IMR-90 (cell line): ENCODE data around the gene BMAL2. TPM values are rescaled to one million over a fixed set of nuclear protein-coding genes. Genes with fewer than 3 reads are reported as not detected.

Experiments
- ATAC-seq: fragments of 200-7000 bp; cut with Tn5 transposase; 2 replicates; pipeline ENCODE4 v1.9.1; 2020; ENCODE audit warnings: low read depth, mild to moderate bottlenecking, moderate library complexity
- BruUV-seq: library from RNA; stranded (reverse); fragments of 400-500 nt; replicated peaks from 2 replicates; lab custom pipeline; 2021; lab: Mats Ljungman, UMichigan
- CTCF ChIA-PET: fragments of 300-600 bp; formaldehyde crosslinking; extraction: SDS; loops from one replicate; lab custom pipeline; 2021; ENCODE audit warnings: antibody characterized with exemption; lab: Yijun Ruan, JAX
- POLR2A ChIA-PET: fragments of 300-600 bp; sonication (Branson Sonifier 250); formaldehyde crosslinking; loops from one replicate; lab custom pipeline; 2022; ENCODE audit warnings: antibody characterized with exemption; ENCODE audit not compliant: unreplicated experiment; lab: Charles Lee
- DNase-seq: peaks from one replicate; pipeline ENCODE4 v3.0.0; 2013
- H2AFZ ChIP-seq: replicated peaks from 2 replicates; pipeline ENCODE3; 2013; ENCODE audit warnings: low read length, mild to moderate bottlenecking; ENCODE audit not compliant: poor library complexity
- H2AK5ac ChIP-seq: 2 replicates; pipeline ENCODE4 v1.6.1; 2013; ENCODE audit warnings: low read depth, low read length, inconsistent platforms
- H2AK9ac ChIP-seq: replicated peaks from 2 replicates; pipeline ENCODE3; 2013; ENCODE audit warnings: mild to moderate bottlenecking, low read depth, low read length, moderate library complexity; ENCODE audit not compliant: poor library complexity
- H2BK120ac ChIP-seq: 2 replicates; pipeline ENCODE4 v1.6.1; 2013; ENCODE audit warnings: low read depth, low read length, inconsistent platforms
- H2BK15ac ChIP-seq: 3 replicates; pipeline ENCODE4 v1.6.1; 2013; ENCODE audit warnings: low read depth, low read length, inconsistent platforms
- H2BK20ac ChIP-seq: 2 replicates; pipeline ENCODE4 v1.6.1; 2013; ENCODE audit warnings: low read depth, mild to moderate bottlenecking, inconsistent platforms, low read length, moderate library complexity
- H2BK5ac ChIP-seq: 2 replicates; pipeline ENCODE4 v1.6.1; 2013; ENCODE audit warnings: mild to moderate bottlenecking, low read depth, low read length, inconsistent platforms; ENCODE audit not compliant: poor library complexity, severe bottlenecking
- H3K14ac ChIP-seq: replicated peaks from 2 replicates; pipeline ENCODE4 v1.6.1; 2013; ENCODE audit warnings: low read depth, low read length, inconsistent platforms
- H3K18ac ChIP-seq: 2 replicates; pipeline ENCODE4 v1.6.1; 2013; ENCODE audit warnings: low read depth, low read length, control low read depth
- H3K23ac ChIP-seq: 2 replicates; pipeline ENCODE4 v1.6.1; 2013; ENCODE audit warnings: low read depth, low read length, inconsistent platforms
- H3K27ac ChIP-seq: 2 replicates; pipeline ENCODE4 v1.5.1; 2013; ENCODE audit warnings: mild to moderate bottlenecking, control low read depth, low read length; ENCODE audit not compliant: insufficient read depth
- H3K27me3 ChIP-seq: 2 replicates; pipeline ENCODE4 v1.6.1; 2013; ENCODE audit warnings: low read length; ENCODE audit not compliant: control insufficient read depth, insufficient read depth
- H3K36me3 ChIP-seq: 2 replicates; pipeline ENCODE4 v1.6.1; 2013; ENCODE audit warnings: low read length, mixed read lengths; ENCODE audit not compliant: control insufficient read depth, insufficient read depth
- H3K4ac ChIP-seq: 2 replicates; pipeline ENCODE4 v1.6.1; 2013; ENCODE audit warnings: low read depth, low read length, inconsistent platforms
- H3K4me1 ChIP-seq: 2 replicates; pipeline ENCODE4 v1.6.1; 2013; ENCODE audit warnings: low read length, mixed read lengths; ENCODE audit not compliant: control insufficient read depth, insufficient read depth
- H3K4me2 ChIP-seq: 2 replicates; pipeline ENCODE4 v1.6.1; 2013; ENCODE audit warnings: low read depth, mild to moderate bottlenecking, control low read depth, low read length, moderate library complexity
- H3K4me3 ChIP-seq: 2 replicates; pipeline ENCODE4 v1.5.1; 2013; ENCODE audit warnings: low read depth, mild to moderate bottlenecking, control low read depth, low read length, moderate library complexity; ENCODE audit not compliant: insufficient read depth
- H3K56ac ChIP-seq: 2 replicates; pipeline ENCODE4 v1.6.1; 2013; ENCODE audit warnings: low read length, inconsistent platforms; ENCODE audit not compliant: insufficient read depth; ENCODE audit errors: extremely low read depth
- H3K79me1 ChIP-seq, 2 experiments: 2 replicates each; pipeline ENCODE4 v1.6.1; 2013; ENCODE audit warnings: low read length in 2 of 2, inconsistent platforms in 1 of 2, low read depth in 1 of 2
- H3K9ac ChIP-seq: 2 replicates; pipeline ENCODE4 v1.6.1; 2013; ENCODE audit warnings: low read depth, low read length, control low read depth
- H3K9me1 ChIP-seq: 2 replicates; pipeline ENCODE4 v1.6.1; 2013; ENCODE audit warnings: low read length, inconsistent platforms; ENCODE audit not compliant: insufficient read depth
- H3K9me3 ChIP-seq: 2 replicates; pipeline ENCODE4 v1.6.1; 2013; ENCODE audit warnings: low read length; ENCODE audit not compliant: control insufficient read depth, insufficient read depth
- H4K20me1 ChIP-seq: 2 replicates; pipeline ENCODE4 v1.6.1; 2013; ENCODE audit warnings: low read length, inconsistent platforms; ENCODE audit not compliant: insufficient read depth
- H4K5ac ChIP-seq: 2 replicates; pipeline ENCODE4 v1.6.1; 2013; ENCODE audit warnings: mild to moderate bottlenecking, low read depth, low read length, control low read depth
- H4K8ac ChIP-seq, 2 experiments: 2 replicates each; pipeline ENCODE4 v1.6.1; 2013; ENCODE audit warnings: low read depth in 2 of 2, low read length in 2 of 2, control low read depth in 1 of 2, inconsistent platforms in 1 of 2
- H4K91ac ChIP-seq: 2 replicates; pipeline ENCODE4 v1.6.1; 2013; ENCODE audit warnings: low read depth, low read length, inconsistent platforms; ENCODE audit not compliant: insufficient read depth
- BHLHE40 ChIP-seq: fragments of 150-350 bp; IDR thresholded peaks from 2 replicates; pipeline ENCODE4 v1.6.1; 2016; ENCODE audit warnings: mild to moderate bottlenecking, low read depth, low read length
- WGBS, 2 experiments: methylation state at CpG; one replicate each; pipeline versions ENCODE4 v1.1.5 to v1.1.7; 2013; ENCODE audit warnings: missing lambda C conversion rate in 2 of 2; ENCODE audit not compliant: insufficient read length in 1 of 2; ENCODE audit errors: extremely low coverage in 2 of 2; 5-methylcytosine and 5-hydroxymethylcytosine counted together
- dilution Hi-C: fragments of 300-500 bp; cut with HindIII; formaldehyde crosslinking; loops from one replicate; pipeline ENCODE4 v1.14.3; 2018; ENCODE audit warnings: low sequenced_read_pairs; ENCODE audit not compliant: unreplicated experiment
- in situ Hi-C: fragments of 300-500 bp; cut with MboI; formaldehyde crosslinking; loops from 3 replicates; pipeline ENCODE4 v1.14.3; 2019; ENCODE audit warnings: low sequenced_read_pairs, inconsistent platforms, mixed read lengths
- intact Hi-C: fragments of 100-400 bp; cut with micrococcal nuclease; formaldehyde crosslinking; loops from 2 replicates; pipeline ENCODE4 v1.10.0; 2022
- polyA plus RNA-seq, 3 experiments: library from polyadenylated mRNA; depleted of rRNA; stranded (reverse); fragments of >200 nt; gene quantifications; 2 replicates each; pipeline ENCODE4 v1.2.3, GENCODE V29; 2012; ENCODE audit warnings: low replicate concordance in 1 of 3
- total RNA-seq: library from RNA; depleted of rRNA; stranded (reverse); fragments of >200 nt; gene quantifications from 2 replicates; pipeline ENCODE4 v1.2.3, GENCODE V29; 2012
- TF ChIP-seq, protein P1 (sequence below): conservative IDR thresholded peaks from 2 replicates; pipeline ENCODE4 v1.5.1; 2012; ENCODE audit warnings: mild to moderate bottlenecking, low read depth, low read length, improper control_type of control experiment

The BMAL2 gene
- total and polyA plus RNA-seq, 2 of the 4 experiments (the other 2 are of a cell fraction): 11.0 to 57.0 TPM

DNA sequence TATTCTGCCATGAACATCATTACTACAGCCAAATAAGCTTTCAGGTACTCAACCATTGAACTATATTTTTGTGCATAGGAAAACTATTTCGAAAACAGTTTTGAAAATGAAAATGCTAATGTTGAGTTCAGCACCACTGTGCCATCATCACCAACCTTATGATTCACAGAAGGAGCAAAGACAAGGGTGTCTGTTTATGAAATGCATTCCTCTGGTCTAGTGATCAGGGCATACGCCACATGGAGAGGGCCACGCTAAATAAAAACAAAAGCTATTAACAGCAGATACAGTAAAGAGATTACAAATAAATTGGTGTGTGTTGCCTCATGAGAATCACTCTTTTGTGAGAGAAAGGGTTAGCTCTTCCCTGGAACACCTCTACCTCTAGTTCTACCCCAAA, 43.2 kb upstream of the BMAL2 start:
- H3K4me1 ChIP-seq: peaks cover 4% of the 10 kb centered on the region
- peak; percentile 69; the same call in 1 of the 2 replicates for ATAC-seq
- no peaks in the 10 kb centered on the region for H4K20me1 ChIP-seq

More for the DNA sequence above, 43.2 kb upstream of the BMAL2 start:
- peak; percentile 20 for DNase-seq
- H3K27ac ChIP-seq: no peak overlapping the region
- no peak overlapping the region for H2BK120ac ChIP-seq
- ChIA-PET CTCF (interaction anchor here (1.0 kb wide), 1 partner anchor 13 kb away, joined by 3 read pairs; no protein-coding TSS in a partner anchor), POLR2A (no interaction called here)
- H3K36me3 ChIP-seq: no peaks in the 10 kb centered on the region
- H3K27me3 ChIP-seq: no peaks in the 10 kb centered on the region
- no peak overlapping the region for H3K9ac ChIP-seq
- H3K4ac ChIP-seq: no peak overlapping the region
- no peak overlapping the region for H2AK9ac ChIP-seq
- H2BK20ac ChIP-seq: no peak overlapping the region
- intact Hi-C loops: no loop called here
- no peak overlapping the region for H2AK5ac ChIP-seq
- no peak overlapping the region for H4K8ac ChIP-seq
- no peak overlapping the region for H2AFZ ChIP-seq
- H4K91ac ChIP-seq: no peak overlapping the region
- H3K9me3 ChIP-seq: no peaks in the 10 kb centered on the region
- no peak overlapping the region for H2BK15ac ChIP-seq
- no peak overlapping the region for H3K14ac ChIP-seq
- no peak overlapping the region for H2BK5ac ChIP-seq
- TF ChIP-seq BHLHE40: 0 out of 2 replicates have a peak, but pooled peaks have one; percentile 4
- TF ChIP-seq, protein P1, sequence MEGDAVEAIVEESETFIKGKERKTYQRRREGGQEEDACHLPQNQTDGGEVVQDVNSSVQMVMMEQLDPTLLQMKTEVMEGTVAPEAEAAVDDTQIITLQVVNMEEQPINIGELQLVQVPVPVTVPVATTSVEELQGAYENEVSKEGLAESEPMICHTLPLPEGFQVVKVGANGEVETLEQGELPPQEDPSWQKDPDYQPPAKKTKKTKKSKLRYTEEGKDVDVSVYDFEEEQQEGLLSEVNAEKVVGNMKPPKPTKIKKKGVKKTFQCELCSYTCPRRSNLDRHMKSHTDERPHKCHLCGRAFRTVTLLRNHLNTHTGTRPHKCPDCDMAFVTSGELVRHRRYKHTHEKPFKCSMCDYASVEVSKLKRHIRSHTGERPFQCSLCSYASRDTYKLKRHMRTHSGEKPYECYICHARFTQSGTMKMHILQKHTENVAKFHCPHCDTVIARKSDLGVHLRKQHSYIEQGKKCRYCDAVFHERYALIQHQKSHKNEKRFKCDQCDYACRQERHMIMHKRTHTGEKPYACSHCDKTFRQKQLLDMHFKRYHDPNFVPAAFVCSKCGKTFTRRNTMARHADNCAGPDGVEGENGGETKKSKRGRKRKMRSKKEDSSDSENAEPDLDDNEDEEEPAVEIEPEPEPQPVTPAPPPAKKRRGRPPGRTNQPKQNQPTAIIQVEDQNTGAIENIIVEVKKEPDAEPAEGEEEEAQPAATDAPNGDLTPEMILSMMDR: no peak
- dilution Hi-C loops: no loop called here
- peaks cover 2 to 18% of the 10 kb centered on the region in 2 experiments; a peak in 3 of 4 replicates for H3K79me1 ChIP-seq
- no peak overlapping the region for H3K18ac ChIP-seq
- no CpG with 5 or more reads among the region's 3 CpGs for WGBS, 2 experiments
- no peaks in the 10 kb centered on the region; the same call in 1 of the 2 replicates for H3K9me1 ChIP-seq
- H3K4me2 ChIP-seq: no peak overlapping the region
- H3K4me3 ChIP-seq: no peak overlapping the region
- in situ Hi-C loops: no loop called here
- no TSS peak for BruUV-seq
- H3K23ac ChIP-seq: no peak overlapping the region
- no peak overlapping the region for H4K5ac ChIP-seq
- H3K56ac ChIP-seq: no peak overlapping the region
